ENCODE data around the gene SLC1A3. TPM values are rescaled to one million over a fixed set of nuclear protein-coding genes. Genes with fewer than 3 reads are reported as not detected.

Gene SLC1A3
- polyA plus RNA-seq, 1 donor: 4.2 TPM

DNA sequence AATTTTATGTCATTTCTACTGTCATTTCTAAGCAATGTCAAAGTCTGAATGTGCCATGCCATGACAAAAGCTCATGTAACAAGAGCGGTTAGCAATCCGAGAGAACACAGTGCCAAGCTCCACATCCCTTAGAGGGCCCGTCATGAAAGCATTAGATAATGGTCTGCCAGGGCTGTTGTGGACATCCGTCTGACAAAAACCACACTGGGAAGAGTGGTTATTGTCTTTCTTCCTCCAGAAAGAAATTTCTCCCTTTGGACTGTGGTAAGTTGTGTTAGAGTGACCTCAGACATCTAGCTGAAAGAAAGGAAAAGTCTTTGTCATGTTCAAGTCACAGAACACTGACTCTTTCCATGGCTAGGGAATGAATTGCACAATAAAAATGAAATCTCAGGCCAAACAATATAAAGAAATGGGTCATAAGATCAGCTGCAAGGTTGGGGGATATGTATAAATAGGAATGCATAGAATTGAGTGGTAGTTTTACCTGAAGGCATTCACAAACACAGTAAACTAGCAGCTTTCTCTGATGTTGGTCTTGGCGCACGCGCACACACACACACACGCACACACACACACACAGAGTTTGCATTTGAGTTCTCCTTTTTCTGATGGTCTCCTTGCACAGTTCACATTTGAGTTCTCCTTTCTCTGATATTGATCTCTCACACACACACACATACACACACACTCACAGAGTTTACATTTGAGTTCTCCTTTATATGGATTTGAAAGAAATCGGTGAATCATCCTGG lies 5.3 kb downstream of the SLC1A3 start:
- Histone ChIP-seq H3K4me3 (ENCODE audit: low read length) (no peak overlapping the region), H3K27ac (ENCODE audit: low read length) (no peak overlapping the region), H3K9me3 (ENCODE audit: control insufficient read depth, low read depth, low read length) (no peaks in the 10 kb centered on the region), H3K4me1 (ENCODE audit: control insufficient read depth, insufficient read depth, low read length) (no peaks in the 10 kb centered on the region), H3K36me3 (ENCODE audit: control insufficient read depth, insufficient read depth, low read length) (no peaks in the 10 kb centered on the region), H3K27me3 (ENCODE audit: control insufficient read depth, insufficient read depth, low read length) (peaks cover 8% of the 10 kb centered on the region)
- 100% methylated on average over 1 of the region's 9 CpGs for WGBS (ENCODE audit: insufficient coverage, low lambda C conversion rate)
- no peak for DNase-seq

DNA sequence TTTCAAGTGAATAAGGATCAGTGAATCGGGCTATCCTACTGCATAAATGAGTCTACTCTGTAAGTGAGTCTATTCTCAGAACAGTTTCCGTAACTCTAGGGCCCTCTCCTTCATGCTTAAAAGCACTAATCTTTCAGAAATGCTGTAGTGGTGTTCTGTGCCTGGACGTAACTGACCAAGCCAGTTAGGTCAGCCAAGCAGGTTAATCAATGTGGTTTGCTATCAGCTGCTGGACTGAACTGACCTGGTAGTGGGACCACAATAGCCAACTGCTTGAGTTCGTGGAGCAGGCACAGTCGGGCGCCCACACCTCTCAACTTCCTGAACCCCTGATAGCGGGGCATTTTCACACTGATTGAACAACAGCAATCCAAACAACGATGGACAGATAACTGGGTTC lies 6.8 kb downstream of the SLC1A3 start:
- WGBS (ENCODE audit: insufficient coverage, low lambda C conversion rate): 100% methylated on average over 1 of the region's 8 CpGs
- H3K4me3 ChIP-seq (ENCODE audit: low read length): no peak overlapping the region
- H3K27me3 ChIP-seq (ENCODE audit: control insufficient read depth, insufficient read depth, low read length): peaks cover 2% of the 10 kb centered on the region
- H3K9me3 ChIP-seq (ENCODE audit: control insufficient read depth, low read depth, low read length): no peaks in the 10 kb centered on the region
- H3K27ac ChIP-seq (ENCODE audit: low read length): no peak overlapping the region
- H3K36me3 ChIP-seq (ENCODE audit: control insufficient read depth, insufficient read depth, low read length): no peaks in the 10 kb centered on the region
- no peaks in the 10 kb centered on the region for H3K4me1 ChIP-seq (ENCODE audit: control insufficient read depth, insufficient read depth, low read length)
- no peak for DNase-seq

DNA sequence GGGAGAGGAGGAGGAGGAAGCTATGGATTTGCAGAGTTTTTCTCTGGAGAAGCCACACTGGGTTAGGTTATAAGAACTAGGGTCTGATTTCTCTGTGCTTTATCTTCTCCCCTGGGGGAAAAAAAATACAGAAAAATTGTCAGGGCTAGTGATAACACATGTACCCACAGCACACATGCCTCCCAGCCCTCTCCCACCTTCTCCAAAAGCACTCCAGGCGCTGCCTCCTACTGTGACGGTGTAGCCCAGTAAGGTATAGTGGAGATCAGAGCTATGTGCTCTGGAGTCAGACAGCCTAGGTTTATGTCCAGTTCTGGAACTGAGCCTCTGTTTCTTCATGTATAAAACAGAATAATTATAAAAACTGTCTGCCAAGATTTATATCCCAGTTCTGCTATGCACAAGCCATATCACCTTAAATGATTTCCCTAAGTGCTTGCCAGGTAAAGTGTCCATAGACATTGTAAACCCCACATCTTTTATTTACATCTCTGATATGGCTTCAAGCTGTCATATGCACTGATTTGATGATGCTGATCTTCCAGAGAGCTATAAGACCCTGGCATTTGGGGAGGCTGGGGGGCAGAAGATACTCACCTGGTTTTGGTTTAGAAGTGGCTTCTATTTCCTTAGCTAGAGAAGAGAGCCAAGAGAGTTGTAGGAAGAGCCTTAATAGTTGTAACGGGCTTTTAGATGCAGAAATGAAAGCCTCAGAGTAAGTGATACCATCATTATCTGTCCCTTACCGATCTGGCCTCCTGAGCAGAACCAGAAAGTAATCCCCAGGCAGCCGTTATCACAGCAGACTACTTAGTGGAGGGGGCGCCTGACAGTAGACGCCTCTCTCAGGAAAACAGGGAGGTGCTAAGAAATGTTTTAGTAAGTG lies 7.6 kb downstream of the SLC1A3 start:
- Histone ChIP-seq H3K9me3 (ENCODE audit: control insufficient read depth, low read depth, low read length) (no peaks in the 10 kb centered on the region), H3K27ac (ENCODE audit: low read length) (no peak overlapping the region), H3K27me3 (ENCODE audit: control insufficient read depth, insufficient read depth, low read length) (no peaks in the 10 kb centered on the region), H3K36me3 (ENCODE audit: control insufficient read depth, insufficient read depth, low read length) (no peaks in the 10 kb centered on the region), H3K4me1 (ENCODE audit: control insufficient read depth, insufficient read depth, low read length) (no peaks in the 10 kb centered on the region), H3K4me3 (ENCODE audit: low read length) (no peak overlapping the region)
- DNase-seq: no peak
- WGBS (ENCODE audit: insufficient coverage, low lambda C conversion rate): no CpG with 5 or more reads among the region's 7 CpGs

DNA sequence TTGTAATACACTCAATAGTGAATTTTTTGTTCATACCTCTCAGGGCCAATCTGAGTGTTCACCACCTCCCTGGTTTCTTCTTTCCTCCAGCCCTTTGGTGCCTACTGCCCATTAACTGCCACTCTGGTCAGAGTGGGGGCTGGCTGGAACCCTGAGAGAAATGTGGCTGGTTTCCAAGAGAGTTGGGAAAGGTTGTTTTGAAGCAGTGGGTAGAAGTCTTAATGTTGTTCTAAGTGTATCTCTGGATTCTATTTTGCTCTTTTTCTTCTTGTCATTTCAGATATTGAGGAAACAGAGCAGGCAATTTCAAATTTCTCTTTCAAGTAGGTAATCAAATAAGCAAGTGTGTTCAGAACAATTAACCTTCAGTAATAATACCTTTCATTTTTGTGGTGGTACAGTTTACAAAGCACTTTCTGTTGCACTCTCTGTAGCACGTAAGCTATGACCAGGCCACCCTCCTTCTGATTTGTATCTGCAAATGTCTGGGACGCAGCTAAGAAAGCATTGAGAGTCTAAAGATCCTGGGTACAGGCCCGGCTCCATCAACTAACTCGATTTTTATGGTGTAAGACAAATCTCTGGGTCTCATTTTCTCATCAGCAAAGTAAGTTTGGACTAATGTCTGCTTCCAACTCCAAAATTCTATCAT lies 8.4 kb downstream of the SLC1A3 start:
- Histone ChIP-seq H3K27ac (ENCODE audit: low read length) (no peak overlapping the region), H3K36me3 (ENCODE audit: control insufficient read depth, insufficient read depth, low read length) (no peaks in the 10 kb centered on the region), H3K4me1 (ENCODE audit: control insufficient read depth, insufficient read depth, low read length) (no peaks in the 10 kb centered on the region), H3K4me3 (ENCODE audit: low read length) (no peak overlapping the region), H3K27me3 (ENCODE audit: control insufficient read depth, insufficient read depth, low read length) (no peaks in the 10 kb centered on the region), H3K9me3 (ENCODE audit: control insufficient read depth, low read depth, low read length) (no peaks in the 10 kb centered on the region)
- WGBS (ENCODE audit: insufficient coverage, low lambda C conversion rate): 92% methylated on average over 2 of the region's 4 CpGs
- DNase-seq: no peak

DNA sequence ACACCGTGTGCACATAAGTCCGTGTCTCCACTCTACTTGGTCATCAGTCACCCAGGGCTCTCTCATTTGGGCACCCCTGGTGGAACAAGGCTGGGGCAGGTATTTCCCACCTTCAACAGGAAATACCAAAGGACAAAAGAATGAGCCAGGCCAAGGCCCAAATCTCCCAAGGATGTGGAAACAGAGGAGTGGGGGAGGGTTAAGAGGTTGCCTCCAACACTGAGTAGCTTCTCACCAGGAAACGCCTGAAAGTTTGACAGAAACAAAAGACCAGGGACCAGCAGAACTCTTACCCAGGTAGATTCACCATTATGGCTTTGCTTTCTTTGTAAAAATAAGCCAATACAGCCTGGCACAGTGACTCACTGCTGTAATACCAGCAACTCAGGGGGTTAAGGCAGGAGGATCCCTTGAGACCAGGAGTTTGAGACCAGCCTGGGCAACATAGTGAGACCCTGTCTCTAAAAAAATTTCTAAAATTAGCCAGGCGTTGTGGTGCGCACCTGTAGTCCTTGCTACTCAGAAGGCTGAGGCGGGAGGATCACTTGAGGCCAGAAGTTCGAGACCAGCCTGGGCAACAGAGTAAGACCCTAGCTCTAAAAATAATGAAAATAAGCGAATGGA lies 12.7 kb downstream of the SLC1A3 start:
- Histone ChIP-seq H3K36me3 (ENCODE audit: control insufficient read depth, insufficient read depth, low read length) (no peaks in the 10 kb centered on the region), H3K9me3 (ENCODE audit: control insufficient read depth, low read depth, low read length) (no peaks in the 10 kb centered on the region), H3K27ac (ENCODE audit: low read length) (no peak overlapping the region), H3K27me3 (ENCODE audit: control insufficient read depth, insufficient read depth, low read length) (no peaks in the 10 kb centered on the region), H3K4me1 (ENCODE audit: control insufficient read depth, insufficient read depth, low read length) (no peaks in the 10 kb centered on the region), H3K4me3 (ENCODE audit: low read length) (no peak overlapping the region)
- DNase-seq: no peak
- WGBS (ENCODE audit: insufficient coverage, low lambda C conversion rate): 0% methylated on average over 1 of the region's 8 CpGs

- whole genome bisulfite sequencing (ENCODE audit: insufficient coverage, low lambda C conversion rate): no CpG with 5 or more reads among the region's 6 CpGs
Observed at GRCh38 chr5:36621985-36622384, 15.6 kb downstream of the SLC1A3 start.

GRCh38 chr5:36623832-36624231 lies 17.4 kb downstream of the SLC1A3 start:
- DNase-seq: no peak
- Histone ChIP-seq H3K27ac (ENCODE audit: low read length) (no peak overlapping the region), H3K27me3 (ENCODE audit: control insufficient read depth, insufficient read depth, low read length) (no peaks in the 10 kb centered on the region), H3K9me3 (ENCODE audit: control insufficient read depth, low read depth, low read length) (no peaks in the 10 kb centered on the region), H3K4me3 (ENCODE audit: low read length) (no peak overlapping the region), H3K36me3 (ENCODE audit: control insufficient read depth, insufficient read depth, low read length) (no peaks in the 10 kb centered on the region), H3K4me1 (ENCODE audit: control insufficient read depth, insufficient read depth, low read length) (no peaks in the 10 kb centered on the region)
- WGBS (ENCODE audit: insufficient coverage, low lambda C conversion rate): 93% methylated on average over 3 of the region's 9 CpGs

More at GRCh38 chr5:36621985-36622384, 15.6 kb downstream of the SLC1A3 start:
- Histone ChIP-seq H3K4me3 (ENCODE audit: low read length) (no peak overlapping the region), H3K27ac (ENCODE audit: low read length) (no peak overlapping the region), H3K36me3 (ENCODE audit: control insufficient read depth, insufficient read depth, low read length) (no peaks in the 10 kb centered on the region), H3K27me3 (ENCODE audit: control insufficient read depth, insufficient read depth, low read length) (no peaks in the 10 kb centered on the region), H3K4me1 (ENCODE audit: control insufficient read depth, insufficient read depth, low read length) (no peaks in the 10 kb centered on the region), H3K9me3 (ENCODE audit: control insufficient read depth, low read depth, low read length) (no peaks in the 10 kb centered on the region)
- DNase-seq: no peak

- 100% methylated on average over 3 of the region's 8 CpGs for WGBS (ENCODE audit: insufficient coverage, low lambda C conversion rate)
- no peaks in the 10 kb centered on the region for H3K27me3 ChIP-seq (ENCODE audit: control insufficient read depth, insufficient read depth, low read length)
- no peak overlapping the region for H3K27ac ChIP-seq (ENCODE audit: low read length)
- H3K36me3 ChIP-seq (ENCODE audit: control insufficient read depth, insufficient read depth, low read length): no peaks in the 10 kb centered on the region
- H3K9me3 ChIP-seq (ENCODE audit: control insufficient read depth, low read depth, low read length): no peaks in the 10 kb centered on the region
- no peak overlapping the region for H3K4me3 ChIP-seq (ENCODE audit: low read length)
- H3K4me1 ChIP-seq (ENCODE audit: control insufficient read depth, insufficient read depth, low read length): no peaks in the 10 kb centered on the region
- DNase-seq: no peak
Observed at GRCh38 chr5:36624277-36624676, 17.9 kb downstream of the SLC1A3 start.

GRCh38 chr5:36628695-36629094 lies 22.3 kb downstream of the SLC1A3 start:
- Histone ChIP-seq H3K4me3 (ENCODE audit: low read length) (no peak overlapping the region), H3K4me1 (ENCODE audit: control insufficient read depth, insufficient read depth, low read length) (no peaks in the 10 kb centered on the region), H3K27me3 (ENCODE audit: control insufficient read depth, insufficient read depth, low read length) (no peaks in the 10 kb centered on the region), H3K9me3 (ENCODE audit: control insufficient read depth, low read depth, low read length) (no peaks in the 10 kb centered on the region), H3K27ac (ENCODE audit: low read length) (no peak overlapping the region), H3K36me3 (ENCODE audit: control insufficient read depth, insufficient read depth, low read length) (peaks cover 4% of the 10 kb centered on the region)
- no CpG with 5 or more reads among the region's 2 CpGs for WGBS (ENCODE audit: insufficient coverage, low lambda C conversion rate)
- DNase-seq: no peak

DNA sequence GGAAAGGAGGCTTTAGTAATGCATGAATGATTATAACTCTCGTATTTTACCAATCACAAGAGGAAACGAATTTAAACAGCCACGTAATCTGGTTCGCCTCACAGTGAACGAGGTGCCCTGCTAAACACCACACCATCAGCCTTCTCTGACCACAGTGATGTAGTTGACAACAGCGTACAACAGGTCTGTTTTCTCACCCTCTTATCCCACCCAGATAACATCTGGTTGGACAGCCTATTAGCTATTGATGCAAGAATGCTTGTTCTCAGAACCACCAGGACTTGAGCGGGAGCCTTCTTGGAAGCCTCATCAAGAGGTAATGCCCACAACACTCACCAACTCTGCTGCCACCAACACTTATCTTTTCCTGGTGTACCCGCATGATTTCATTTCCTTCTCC lies 23.3 kb downstream of the SLC1A3 start:
- Histone ChIP-seq H3K27ac (ENCODE audit: low read length) (no peak overlapping the region), H3K36me3 (ENCODE audit: control insufficient read depth, insufficient read depth, low read length) (peaks cover 4% of the 10 kb centered on the region), H3K27me3 (ENCODE audit: control insufficient read depth, insufficient read depth, low read length) (no peaks in the 10 kb centered on the region), H3K4me1 (ENCODE audit: control insufficient read depth, insufficient read depth, low read length) (no peaks in the 10 kb centered on the region), H3K4me3 (ENCODE audit: low read length) (no peak overlapping the region), H3K9me3 (ENCODE audit: control insufficient read depth, low read depth, low read length) (no peaks in the 10 kb centered on the region)
- DNase-seq: no peak
- WGBS (ENCODE audit: insufficient coverage, low lambda C conversion rate): 80% methylated on average over 3 of the region's 8 CpGs

All from large intestine (tissue), 3 donors.